SK-N-MC (cell line): ENCODE data around the gene POLE3.
A peak's percentile ranks its signal among the peaks of the same experiment; 100 is the strongest.
"Not testable (repeated sequence)": the region's sequence is repeated elsewhere in the genome, so short reads cannot be mapped to it uniquely, and the experiment has no call there.

Experiments
- DNase-seq: peaks from one replicate; pipeline ENCODE4 v3.0.0-alpha.2; 2011; ENCODE audit warnings: low read depth, low spot score
- H3K27ac ChIP-seq: fragments of 200-600 bp; sonication (generic); 2 replicates; pipeline ENCODE4 v1.5.1; 2016; ENCODE audit warnings: mixed run types
- H3K36me3 ChIP-seq: fragments of 200-600 bp; sonication (generic); 2 replicates; pipeline ENCODE4 v1.6.1; 2017; ENCODE audit warnings: antibody characterized with exemption, low read length, mixed read lengths; ENCODE audit not compliant: insufficient read depth
- H3K4me3 ChIP-seq: fragments of 200-600 bp; sonication (generic); 2 replicates; pipeline ENCODE4 v1.5.1; 2016
- H3K9ac ChIP-seq: fragments of 200-600 bp; sonication (generic); 2 replicates; pipeline ENCODE4 v1.8.0; 2017; ENCODE audit warnings: mixed run types, mixed read lengths; ENCODE audit not compliant: insufficient read length
- H3K9me3 ChIP-seq: fragments of 200-600 bp; sonication (generic); 2 replicates; pipeline ENCODE4 v1.6.1; 2017; ENCODE audit warnings: low read depth, mild to moderate bottlenecking, antibody characterized with exemption, low read length, moderate library complexity, mixed read lengths
- EZH2 ChIP-seq: fragments of 200-600 bp; sonication (generic); IDR thresholded peaks from one replicate; pipeline ENCODE4 v1.6.1; 2017; ENCODE audit warnings: antibody characterized with exemption
- FOXP2 ChIP-seq: optimal IDR thresholded peaks from 2 replicates; pipeline ENCODE3; 2011; ENCODE audit warnings: mild to moderate bottlenecking, moderate library complexity; ENCODE audit not compliant: insufficient read depth; ENCODE audit errors: extremely low read length, control extremely low read depth
- POLR2AphosphoS5 ChIP-seq: IDR thresholded peaks from 2 replicates; pipeline ENCODE4 v1.6.1; 2012; ENCODE audit warnings: mild to moderate bottlenecking, low read depth, low read length, borderline replicate concordance

The POLE3 gene

DNA sequence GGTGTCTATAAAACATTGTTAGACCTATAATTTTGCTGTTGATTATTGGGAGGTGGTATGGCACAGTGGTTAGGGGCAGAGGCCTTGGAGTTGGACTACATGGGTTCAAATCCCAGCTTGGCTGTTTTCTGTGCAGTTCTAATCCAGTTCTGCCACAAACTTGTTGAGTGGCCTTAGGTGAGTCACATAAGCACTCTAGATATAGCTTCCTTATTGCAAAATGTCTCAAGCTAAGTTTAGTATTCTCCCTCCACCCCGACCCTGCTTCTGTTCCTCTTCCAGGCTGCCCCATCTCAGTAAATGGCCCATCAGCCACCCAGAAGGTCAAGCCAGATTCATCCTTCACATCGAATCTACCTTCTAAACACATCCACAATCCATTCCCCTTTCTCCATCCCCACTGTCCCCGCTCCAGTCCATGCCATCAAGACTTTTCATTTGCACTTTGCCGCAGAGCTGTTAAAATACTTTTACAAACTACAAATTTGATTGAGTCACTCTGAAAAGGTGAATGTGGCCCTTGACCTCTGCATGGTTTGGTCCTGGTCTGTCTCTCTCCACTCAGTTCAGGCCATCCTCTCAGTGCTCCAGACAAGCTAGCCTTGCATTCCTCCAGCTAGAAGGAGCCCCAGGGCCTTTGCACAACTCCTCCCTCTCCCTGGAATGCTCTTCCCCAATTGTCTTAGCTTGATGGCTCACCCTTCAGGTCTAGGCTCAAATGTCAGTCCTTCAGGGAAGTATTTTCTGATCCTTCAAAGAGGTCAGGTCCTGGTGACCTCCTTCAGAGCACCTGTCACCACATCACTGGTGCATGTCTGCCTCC lies 23.7 kb downstream of the POLE3 start:
- Histone ChIP-seq H3K27ac (no peak overlapping the region), H3K36me3 (peaks cover 4% of the 10 kb centered on the region; the same call in 1 of the 2 replicates), H3K9ac (no peak overlapping the region), H3K9me3 (no peaks in the 10 kb centered on the region), H3K4me3 (no peak overlapping the region)
- no peak for DNase-seq
- no peak for TF ChIP-seq POLR2AphosphoS5
- TF ChIP-seq EZH2 = no peak
- TF ChIP-seq FOXP2 = no peak

- Histone ChIP-seq H3K27ac (no peak overlapping the region), H3K9ac (no peak overlapping the region), H3K9me3 (no peaks in the 10 kb centered on the region), H3K4me3 (no peak overlapping the region), H3K36me3 (no peaks in the 10 kb centered on the region; the same call in 1 of the 2 replicates)
- no peak for DNase-seq
- TF ChIP-seq POLR2AphosphoS5 = no peak
- TF ChIP-seq FOXP2 = no peak
- TF ChIP-seq EZH2 = no peak
Measured at GRCh38 chr9:113381909-113382411, 28.5 kb downstream of the POLE3 start.

DNA sequence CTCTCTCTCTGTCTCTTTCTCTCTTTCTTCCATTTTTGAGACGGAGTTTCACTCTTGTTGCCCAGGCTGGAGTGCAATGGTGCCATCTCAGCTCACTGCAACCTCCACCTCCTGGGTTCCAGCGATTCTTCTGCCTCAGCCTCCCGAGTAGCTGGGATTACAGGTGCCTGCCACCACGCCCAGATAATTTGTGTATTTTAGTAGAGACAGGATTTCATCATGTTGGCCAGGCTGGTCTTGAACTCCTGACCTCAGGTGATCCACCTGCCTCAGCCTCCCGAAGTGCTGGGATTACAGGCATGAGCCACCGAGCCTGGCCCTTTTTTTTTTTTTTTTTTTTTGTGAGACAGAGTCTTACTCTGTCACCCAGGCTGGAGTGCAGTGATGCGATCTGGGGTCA lies 29.0 kb downstream of the POLE3 start:
- H3K27ac ChIP-seq, H3K36me3 ChIP-seq, H3K9me3 ChIP-seq, DNase-seq, H3K9ac ChIP-seq, H3K4me3 ChIP-seq: not testable (repeated sequence)

DNA sequence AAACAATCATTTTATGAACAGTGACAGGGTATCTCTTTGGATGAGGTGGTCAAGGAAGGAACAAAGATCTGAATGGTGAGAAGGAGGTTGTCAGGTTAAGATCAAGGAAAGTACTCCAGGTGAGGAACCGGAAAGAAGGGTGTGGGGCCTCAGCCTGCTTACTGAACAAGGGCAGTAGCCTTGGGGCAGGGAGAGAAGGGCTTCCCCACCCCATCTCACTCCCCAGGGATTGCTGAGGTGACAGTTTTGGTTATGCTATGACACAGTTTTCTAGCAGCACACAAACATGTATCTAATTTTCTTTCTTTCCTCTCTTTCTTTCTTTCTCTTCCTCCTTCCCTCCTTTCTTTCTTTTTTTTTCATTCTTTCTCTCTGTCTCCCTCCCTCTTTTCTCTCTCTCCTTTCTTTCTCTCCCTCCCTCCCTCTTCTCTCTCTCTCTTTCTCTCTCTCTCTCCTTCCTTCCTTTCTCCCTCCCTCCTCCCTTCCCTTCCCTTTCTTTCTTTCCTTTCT lies 29.6 kb downstream of the POLE3 start:
- no peak overlapping the region for H3K9ac ChIP-seq

GRCh38 chr9:113379829-113380210 lies 30.7 kb downstream of the POLE3 start:
- not testable (repeated sequence) for H3K9ac ChIP-seq, H3K9me3 ChIP-seq, H3K27ac ChIP-seq, DNase-seq, H3K4me3 ChIP-seq, H3K36me3 ChIP-seq

More for the DNA sequence above, 29.6 kb downstream of the POLE3 start:
- H3K9me3 ChIP-seq = no peaks in the 10 kb centered on the region
- DNase-seq = no peak
- TF ChIP-seq EZH2 (no peak), POLR2AphosphoS5 (no peak), FOXP2 (no peak)
- no peaks in the 10 kb centered on the region for H3K36me3 ChIP-seq
- H3K27ac ChIP-seq = no peak overlapping the region
- no peak overlapping the region for H3K4me3 ChIP-seq

- not testable (repeated sequence) for H3K9ac ChIP-seq, H3K9me3 ChIP-seq, DNase-seq, H3K4me3 ChIP-seq, H3K36me3 ChIP-seq, H3K27ac ChIP-seq
Measured at GRCh38 chr9:113379094-113379828, 31.2 kb downstream of the POLE3 start.

- no peaks in the 10 kb centered on the region for H3K9me3 ChIP-seq
- TF ChIP-seq EZH2 (no peak), FOXP2 (no peak), POLR2AphosphoS5 (peak; percentile 78)
- no peak within 1 kb of the TSS for H3K27ac ChIP-seq
- peak within 1 kb of the TSS; percentile 87 for H3K4me3 ChIP-seq
- H3K36me3 ChIP-seq = no peaks in the 10 kb centered on the region
- DNase-seq = no peak
- H3K9ac ChIP-seq = peak within 1 kb of the TSS; percentile 81
Measured at GRCh38 chr9:113376634-113377567, 33.6 kb downstream of the POLE3 start, which contains the start of gene HDHD3. Gene HDHD3 (minus strand): TSS chr9:113376986. CDS start chr9:113374354, 2,632 bp downstream.
